ENCODE results near the gene PTPRR. TPM values are rescaled to one million over a fixed set of nuclear protein-coding genes. Genes with fewer than 3 reads are reported as not detected.

PTPRR gene
- total RNA-seq, 1 donor from 2014 or later = 0.33 TPM

DNA sequence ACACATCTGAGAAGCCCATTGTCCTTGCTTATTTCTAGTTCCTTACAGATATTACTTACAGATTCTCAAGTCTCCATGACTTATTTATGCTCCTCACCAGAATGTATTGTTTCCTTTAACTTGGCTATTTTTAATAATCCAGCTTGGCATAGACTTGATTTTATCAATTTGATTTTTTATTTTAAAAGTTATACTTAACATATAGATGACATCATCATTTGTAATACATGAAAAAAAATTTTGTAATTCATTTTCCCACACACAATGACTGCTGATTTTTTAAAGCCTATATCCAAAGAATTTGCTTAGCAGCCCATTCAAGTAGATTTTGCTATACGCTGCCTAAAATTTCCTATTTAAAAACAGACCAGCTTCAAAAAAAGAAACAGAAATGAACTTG lies 39.8 kb downstream of the PTPRR start:
- TF ChIP-seq, protein P1, sequence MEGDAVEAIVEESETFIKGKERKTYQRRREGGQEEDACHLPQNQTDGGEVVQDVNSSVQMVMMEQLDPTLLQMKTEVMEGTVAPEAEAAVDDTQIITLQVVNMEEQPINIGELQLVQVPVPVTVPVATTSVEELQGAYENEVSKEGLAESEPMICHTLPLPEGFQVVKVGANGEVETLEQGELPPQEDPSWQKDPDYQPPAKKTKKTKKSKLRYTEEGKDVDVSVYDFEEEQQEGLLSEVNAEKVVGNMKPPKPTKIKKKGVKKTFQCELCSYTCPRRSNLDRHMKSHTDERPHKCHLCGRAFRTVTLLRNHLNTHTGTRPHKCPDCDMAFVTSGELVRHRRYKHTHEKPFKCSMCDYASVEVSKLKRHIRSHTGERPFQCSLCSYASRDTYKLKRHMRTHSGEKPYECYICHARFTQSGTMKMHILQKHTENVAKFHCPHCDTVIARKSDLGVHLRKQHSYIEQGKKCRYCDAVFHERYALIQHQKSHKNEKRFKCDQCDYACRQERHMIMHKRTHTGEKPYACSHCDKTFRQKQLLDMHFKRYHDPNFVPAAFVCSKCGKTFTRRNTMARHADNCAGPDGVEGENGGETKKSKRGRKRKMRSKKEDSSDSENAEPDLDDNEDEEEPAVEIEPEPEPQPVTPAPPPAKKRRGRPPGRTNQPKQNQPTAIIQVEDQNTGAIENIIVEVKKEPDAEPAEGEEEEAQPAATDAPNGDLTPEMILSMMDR (IDR thresholded peaks at IDR 0.05; ENCODE audit: unreplicated experiment) = no peak
- no peaks in the 10 kb centered on the region for H3K36me3 Mint-ChIP-seq (ENCODE audit: low read depth, unreplicated experiment)
- no peaks in the 10 kb centered on the region for H3K9me3 Mint-ChIP-seq (ENCODE audit: unreplicated experiment)
- no peaks in the 10 kb centered on the region for H3K27me3 Mint-ChIP-seq (ENCODE audit: unreplicated experiment)
- no peak for DNase-seq (ENCODE audit: low spot score)
- H3K4me3 Mint-ChIP-seq (ENCODE audit: unreplicated experiment) = no peak overlapping the region
- H3K4me1 Mint-ChIP-seq (ENCODE audit: unreplicated experiment) = no peaks in the 10 kb centered on the region
- no peak overlapping the region for H3K27ac Mint-ChIP-seq (ENCODE audit: unreplicated experiment)

DNA sequence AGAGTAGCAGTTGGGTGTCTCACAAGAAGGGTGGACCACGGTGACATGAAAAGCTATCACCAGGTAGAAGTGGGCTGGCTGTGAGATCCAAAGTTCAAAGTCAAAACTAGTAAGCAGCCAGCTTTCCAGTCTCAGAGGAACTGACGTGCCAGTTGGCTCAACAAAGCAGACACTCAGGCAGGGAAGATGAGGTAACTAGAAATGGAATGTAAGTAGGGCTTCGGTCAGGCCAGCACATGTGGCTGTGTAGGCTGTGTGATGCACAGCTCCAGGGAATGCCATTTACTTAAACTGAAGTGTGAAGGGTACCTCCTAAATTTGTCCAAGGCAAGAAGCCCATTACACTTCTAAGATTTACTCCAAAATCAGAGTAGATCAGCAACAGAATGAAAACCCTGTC lies 43.6 kb downstream of the PTPRR start:
- TF ChIP-seq, protein P1 (IDR thresholded peaks at IDR 0.05; ENCODE audit: unreplicated experiment) = no peak
- Mint-ChIP-seq H3K4me1 (ENCODE audit: unreplicated experiment) (no peaks in the 10 kb centered on the region), H3K27ac (ENCODE audit: unreplicated experiment) (no peak overlapping the region)

DNA sequence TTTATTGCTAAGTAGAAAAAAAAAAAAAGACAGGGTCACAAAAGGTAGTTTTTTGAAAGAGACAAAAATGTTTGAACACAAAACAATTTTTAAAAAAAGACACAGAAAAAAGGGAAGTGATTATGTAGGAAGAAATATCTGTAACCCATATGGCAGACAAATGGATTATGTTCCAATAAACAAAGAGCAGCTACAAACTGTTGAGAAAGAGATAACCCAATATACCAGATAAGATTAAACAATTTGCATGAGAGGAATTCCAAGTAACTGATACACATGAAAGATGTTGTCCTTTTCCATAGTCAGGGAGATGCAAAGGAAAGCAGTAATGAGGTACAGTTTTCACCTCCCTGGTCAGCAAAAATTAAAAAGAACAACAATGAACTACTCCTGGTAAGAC lies 44.9 kb downstream of the PTPRR start:
- no peaks in the 10 kb centered on the region for H3K9me3 Mint-ChIP-seq (ENCODE audit: unreplicated experiment)
- no peaks in the 10 kb centered on the region for H3K4me1 Mint-ChIP-seq (ENCODE audit: unreplicated experiment)
- H3K27me3 Mint-ChIP-seq (ENCODE audit: unreplicated experiment) = no peaks in the 10 kb centered on the region
- no peaks in the 10 kb centered on the region for H3K36me3 Mint-ChIP-seq (ENCODE audit: low read depth, unreplicated experiment)
- no peak overlapping the region for H3K27ac Mint-ChIP-seq (ENCODE audit: unreplicated experiment)
- TF ChIP-seq, protein P1 (IDR thresholded peaks at IDR 0.05; ENCODE audit: unreplicated experiment) = no peak
- H3K4me3 Mint-ChIP-seq (ENCODE audit: unreplicated experiment) = no peak overlapping the region
- no peak for DNase-seq (ENCODE audit: low spot score)

More for the DNA sequence above, 43.6 kb downstream of the PTPRR start:
- no peak overlapping the region for H3K4me3 Mint-ChIP-seq (ENCODE audit: unreplicated experiment)
- H3K36me3 Mint-ChIP-seq (ENCODE audit: low read depth, unreplicated experiment) = no peaks in the 10 kb centered on the region
- no peak for DNase-seq (ENCODE audit: low spot score)
- no peaks in the 10 kb centered on the region for H3K27me3 Mint-ChIP-seq (ENCODE audit: unreplicated experiment)
- no peaks in the 10 kb centered on the region for H3K9me3 Mint-ChIP-seq (ENCODE audit: unreplicated experiment)

DNA sequence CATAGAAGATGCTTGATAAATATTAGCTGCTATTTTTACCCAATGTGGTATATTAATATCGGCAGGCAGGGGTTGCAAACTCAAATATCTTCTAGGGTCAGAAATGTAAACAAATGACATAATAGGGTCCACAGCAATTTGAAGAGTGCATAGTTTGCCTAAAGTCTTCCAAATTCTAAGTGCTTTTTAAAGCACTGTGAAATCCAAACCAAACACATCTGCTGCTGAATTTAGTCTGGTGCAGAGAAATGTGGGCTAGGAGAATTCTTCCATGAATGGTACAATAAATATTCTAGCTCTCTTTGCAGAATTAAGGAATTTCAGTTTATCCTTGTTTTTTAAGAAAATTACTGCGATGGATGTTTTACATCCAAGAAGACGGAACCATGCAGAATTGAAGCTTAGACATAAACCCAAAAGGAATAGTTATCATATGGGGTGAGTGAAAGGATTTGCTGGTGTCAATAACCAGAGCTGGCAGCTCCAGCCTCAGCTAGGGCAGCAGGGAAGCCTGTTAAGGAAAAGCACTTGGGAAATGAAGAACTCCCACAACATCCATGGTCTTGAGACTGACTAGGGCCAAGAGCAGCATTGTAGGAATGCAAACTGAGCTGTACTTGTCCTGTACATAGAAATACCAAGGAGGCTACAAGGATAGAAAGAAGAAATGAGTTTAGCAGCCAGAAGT lies 65.5 kb downstream of the PTPRR start:
- Mint-ChIP-seq H3K9me3 (ENCODE audit: unreplicated experiment) (no peaks in the 10 kb centered on the region), H3K4me3 (ENCODE audit: unreplicated experiment) (no peak overlapping the region), H3K27me3 (ENCODE audit: unreplicated experiment) (no peaks in the 10 kb centered on the region), H3K27ac (ENCODE audit: unreplicated experiment) (no peak overlapping the region), H3K36me3 (ENCODE audit: low read depth, unreplicated experiment) (no peaks in the 10 kb centered on the region), H3K4me1 (ENCODE audit: unreplicated experiment) (no peaks in the 10 kb centered on the region)
- no peak for DNase-seq (ENCODE audit: low spot score)
- TF ChIP-seq, protein P1 (IDR thresholded peaks at IDR 0.05; ENCODE audit: unreplicated experiment) = no peak

DNA sequence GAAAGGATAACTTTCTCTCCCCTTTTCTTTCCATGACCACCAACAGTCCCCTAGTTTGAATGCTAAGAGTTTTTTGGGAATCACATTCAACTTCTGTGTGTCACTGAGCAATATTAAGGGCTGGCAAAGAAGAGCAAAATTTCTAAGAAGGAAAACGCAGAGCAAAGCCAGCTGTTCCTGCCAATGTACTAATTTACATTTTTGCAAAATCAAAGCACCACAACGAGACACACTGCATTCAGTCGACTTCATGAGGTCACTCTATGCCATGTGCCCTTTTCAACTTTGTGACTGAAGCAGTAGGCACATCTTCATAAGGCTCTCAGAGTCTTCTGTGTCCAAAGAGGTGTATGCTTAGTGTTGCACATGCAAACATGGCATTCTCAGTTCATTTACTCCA lies 66.4 kb downstream of the PTPRR start:
- no peak overlapping the region for H3K4me3 Mint-ChIP-seq (ENCODE audit: unreplicated experiment)
- TF ChIP-seq, protein P1 (IDR thresholded peaks at IDR 0.05; ENCODE audit: unreplicated experiment) = no peak
- no peaks in the 10 kb centered on the region for H3K4me1 Mint-ChIP-seq (ENCODE audit: unreplicated experiment)
- H3K27ac Mint-ChIP-seq (ENCODE audit: unreplicated experiment) = no peak overlapping the region
- no peaks in the 10 kb centered on the region for H3K9me3 Mint-ChIP-seq (ENCODE audit: unreplicated experiment)
- no peaks in the 10 kb centered on the region for H3K36me3 Mint-ChIP-seq (ENCODE audit: low read depth, unreplicated experiment)
- no peak for DNase-seq (ENCODE audit: low spot score)
- H3K27me3 Mint-ChIP-seq (ENCODE audit: unreplicated experiment) = no peaks in the 10 kb centered on the region

Data from endothelial cell (in vitro differentiated cells).